OCI-LY1 (cell line): ENCODE results near the gene GBX2.

Experiments used
- H2AFZ ChIP-seq: fragments of 200-600 bp; sonication (generic), shearing (Covaris generic); 2 replicates; pipeline ENCODE4 v1.6.0; 2014; ENCODE audit warnings: antibody characterized with exemption, mild to moderate bottlenecking, low read length
- H3F3A ChIP-seq: fragments of 200-600 bp; sonication (generic), shearing (Covaris generic); 2 replicates; pipeline ENCODE4 v1.6.0; 2014; ENCODE audit warnings: mild to moderate bottlenecking, antibody characterized with exemption, low read length, moderate library complexity; ENCODE audit not compliant: insufficient read depth
- H3K27ac ChIP-seq: fragments of 200-600 bp; sonication (generic); 2 replicates; pipeline ENCODE4 v1.5.1; 2014; ENCODE audit warnings: low read length, mixed run types, mild to moderate bottlenecking, low read depth; ENCODE audit not compliant: poor library complexity, severe bottlenecking
- H3K27me3 ChIP-seq: fragments of 200-600 bp; sonication (generic); 2 replicates; pipeline ENCODE4 v1.6.0; 2014; ENCODE audit warnings: antibody characterized with exemption, mild to moderate bottlenecking, low read length, moderate library complexity; ENCODE audit not compliant: insufficient read depth
- H3K36me3 ChIP-seq: fragments of 200-600 bp; sonication (generic); 2 replicates; pipeline ENCODE4 v1.6.1; 2014; ENCODE audit warnings: mild to moderate bottlenecking, antibody characterized with exemption, low read length, moderate library complexity, mixed read lengths; ENCODE audit not compliant: insufficient read depth
- H3K4me1 ChIP-seq: fragments of 200-600 bp; sonication (generic); 2 replicates; pipeline ENCODE4 v1.5.1; 2014; ENCODE audit warnings: mild to moderate bottlenecking, low read length, moderate library complexity; ENCODE audit not compliant: insufficient read depth, severe bottlenecking
- H3K4me2 ChIP-seq: fragments of 200-600 bp; sonication (generic), shearing (Covaris generic); 2 replicates; pipeline ENCODE4 v1.6.1; 2014; ENCODE audit warnings: low read length
- H3K4me3 ChIP-seq: fragments of 200-600 bp; sonication (generic); 2 replicates; pipeline ENCODE4 v1.5.1; 2014; ENCODE audit warnings: low read length, low read depth, mild to moderate bottlenecking, mixed read lengths; ENCODE audit not compliant: poor library complexity, severe bottlenecking
- H3K79me2 ChIP-seq: fragments of 200-600 bp; shearing (Covaris generic); 2 replicates; pipeline ENCODE4 v1.6.1; 2016; ENCODE audit warnings: mixed run types, low read length, mixed read lengths; ENCODE audit not compliant: insufficient read depth
- H3K9ac ChIP-seq: fragments of 200-600 bp; sonication (generic), shearing (Covaris generic); 2 replicates; pipeline ENCODE4 v1.6.1; 2014; ENCODE audit warnings: mild to moderate bottlenecking, low read length, mixed read lengths
- H3K9me2 ChIP-seq: fragments of 200-600 bp; sonication (generic), shearing (Covaris generic); 2 replicates; pipeline ENCODE4 v1.6.1; 2014; ENCODE audit warnings: low read depth, mild to moderate bottlenecking, low read length, mixed read lengths
- H3K9me3 ChIP-seq: fragments of 200-600 bp; shearing (Covaris generic); 2 replicates; pipeline ENCODE4 v1.6.1; 2014; ENCODE audit warnings: low read length, mixed read lengths
- H4K20me1 ChIP-seq: fragments of 200-600 bp; sonication (generic), shearing (Covaris generic); 2 replicates; pipeline ENCODE4 v1.6.0; 2016; ENCODE audit warnings: mild to moderate bottlenecking, low read length; ENCODE audit not compliant: insufficient read depth
- EZH2 ChIP-seq: fragments of 200-600 bp; sonication (generic), shearing (Covaris generic); IDR thresholded peaks from 2 replicates; pipeline ENCODE4 v1.8.0; 2017; ENCODE audit warnings: borderline replicate concordance, mixed run types, mild to moderate bottlenecking, antibody characterized with exemption, low read length, moderate library complexity, mixed read lengths
- TF ChIP-seq, protein P1 (sequence below): fragments of 200-600 bp; sonication (generic), shearing (Covaris generic); IDR thresholded peaks from 2 replicates; pipeline ENCODE4 v1.5.1; 2017; ENCODE audit warnings: mild to moderate bottlenecking, antibody characterized with exemption, low read length, moderate library complexity, mixed read lengths

Gene GBX2

DNA sequence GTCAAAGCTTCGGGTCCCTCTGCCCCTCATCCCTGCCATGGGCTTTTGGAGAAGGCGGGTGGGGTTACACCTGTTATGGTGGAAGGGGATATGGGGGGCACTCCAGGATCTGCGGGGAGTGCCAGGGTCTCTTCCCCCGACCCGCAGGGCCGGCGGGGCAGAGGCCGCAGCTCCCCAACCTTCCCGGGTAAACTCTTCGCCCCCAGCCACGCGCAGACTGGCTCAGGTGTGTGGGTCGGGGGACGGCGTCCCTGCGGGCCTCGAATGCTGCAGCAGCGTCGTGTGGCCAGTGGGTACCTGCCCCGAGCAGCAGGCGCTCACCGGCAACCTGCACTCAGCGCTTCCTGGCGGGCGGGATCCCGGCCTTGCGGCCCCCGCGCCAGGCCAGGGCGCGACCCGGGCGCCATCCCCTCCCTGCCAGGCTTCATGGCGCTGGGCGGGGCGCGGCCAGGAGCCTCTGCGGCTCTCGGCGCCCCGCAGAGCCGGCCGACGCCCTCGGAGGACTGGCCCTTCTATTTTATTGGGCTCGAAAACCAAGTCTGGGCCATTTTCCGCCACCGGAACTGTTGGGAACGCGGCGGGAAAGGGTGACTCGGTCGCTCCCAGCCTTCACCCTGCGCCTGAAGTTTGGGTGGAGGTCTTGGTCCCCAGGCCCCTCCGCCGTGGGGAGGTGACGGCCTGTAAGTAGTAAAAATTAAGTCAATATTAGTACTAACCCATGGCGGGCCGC lies 4.5 kb downstream of the GBX2 start:
- Histone ChIP-seq H3K36me3 (no peaks in the 10 kb centered on the region), H3K4me3 (no peak overlapping the region), H2AFZ (no peak overlapping the region), H3K4me2 (no peak overlapping the region), H3F3A (no peaks in the 10 kb centered on the region), H3K9ac (no peak overlapping the region), H3K27me3 (no peaks in the 10 kb centered on the region), H4K20me1 (no peaks in the 10 kb centered on the region), H3K9me2 (no peaks in the 10 kb centered on the region), H3K27ac (no peak overlapping the region), H3K79me2 (no peaks in the 10 kb centered on the region), H3K4me1 (no peaks in the 10 kb centered on the region), H3K9me3 (no peaks in the 10 kb centered on the region)
- TF ChIP-seq, protein P1, sequence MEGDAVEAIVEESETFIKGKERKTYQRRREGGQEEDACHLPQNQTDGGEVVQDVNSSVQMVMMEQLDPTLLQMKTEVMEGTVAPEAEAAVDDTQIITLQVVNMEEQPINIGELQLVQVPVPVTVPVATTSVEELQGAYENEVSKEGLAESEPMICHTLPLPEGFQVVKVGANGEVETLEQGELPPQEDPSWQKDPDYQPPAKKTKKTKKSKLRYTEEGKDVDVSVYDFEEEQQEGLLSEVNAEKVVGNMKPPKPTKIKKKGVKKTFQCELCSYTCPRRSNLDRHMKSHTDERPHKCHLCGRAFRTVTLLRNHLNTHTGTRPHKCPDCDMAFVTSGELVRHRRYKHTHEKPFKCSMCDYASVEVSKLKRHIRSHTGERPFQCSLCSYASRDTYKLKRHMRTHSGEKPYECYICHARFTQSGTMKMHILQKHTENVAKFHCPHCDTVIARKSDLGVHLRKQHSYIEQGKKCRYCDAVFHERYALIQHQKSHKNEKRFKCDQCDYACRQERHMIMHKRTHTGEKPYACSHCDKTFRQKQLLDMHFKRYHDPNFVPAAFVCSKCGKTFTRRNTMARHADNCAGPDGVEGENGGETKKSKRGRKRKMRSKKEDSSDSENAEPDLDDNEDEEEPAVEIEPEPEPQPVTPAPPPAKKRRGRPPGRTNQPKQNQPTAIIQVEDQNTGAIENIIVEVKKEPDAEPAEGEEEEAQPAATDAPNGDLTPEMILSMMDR = no peak
- TF ChIP-seq EZH2 = no peak

DNA sequence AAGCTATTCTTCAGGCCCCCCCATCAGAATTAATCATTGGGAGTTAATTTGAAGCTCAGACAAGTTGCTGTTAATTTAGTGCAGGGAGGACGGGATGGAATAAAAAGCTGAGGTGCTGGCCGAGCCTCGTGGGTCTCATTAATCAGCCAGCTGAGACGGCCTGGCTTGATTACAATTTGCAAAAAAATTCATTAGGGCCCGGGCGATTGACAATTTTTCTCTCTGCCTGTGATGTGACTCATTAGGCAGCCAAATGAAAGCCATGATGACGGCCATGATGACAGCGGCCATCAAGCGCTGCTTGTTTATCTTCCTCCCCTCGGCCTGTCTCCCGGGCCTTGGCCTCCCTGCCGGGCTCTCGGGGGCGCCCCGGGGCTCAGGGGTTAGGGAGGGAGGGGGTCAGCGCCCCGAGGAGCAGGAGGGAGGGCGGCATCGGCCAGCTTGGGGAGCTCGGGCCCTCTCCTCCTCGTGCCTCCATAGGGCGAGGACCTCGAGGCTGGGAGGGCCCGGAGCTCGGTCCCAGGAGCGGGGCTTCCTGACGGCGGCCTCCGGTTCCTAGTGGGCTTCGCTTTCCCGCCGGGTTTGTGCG lies 5.2 kb downstream of the GBX2 start:
- Histone ChIP-seq H3K9me2 (no peaks in the 10 kb centered on the region), H3K27ac (no peak overlapping the region), H3K79me2 (no peaks in the 10 kb centered on the region), H3K9ac (no peak overlapping the region), H3K4me3 (no peak overlapping the region), H4K20me1 (no peaks in the 10 kb centered on the region), H3K9me3 (no peaks in the 10 kb centered on the region), H3K4me1 (no peaks in the 10 kb centered on the region), H3K4me2 (no peak overlapping the region), H3K36me3 (no peaks in the 10 kb centered on the region), H2AFZ (no peak overlapping the region), H3K27me3 (no peaks in the 10 kb centered on the region), H3F3A (no peaks in the 10 kb centered on the region)
- TF ChIP-seq, protein P1 = no peak
- no peak for TF ChIP-seq EZH2

DNA sequence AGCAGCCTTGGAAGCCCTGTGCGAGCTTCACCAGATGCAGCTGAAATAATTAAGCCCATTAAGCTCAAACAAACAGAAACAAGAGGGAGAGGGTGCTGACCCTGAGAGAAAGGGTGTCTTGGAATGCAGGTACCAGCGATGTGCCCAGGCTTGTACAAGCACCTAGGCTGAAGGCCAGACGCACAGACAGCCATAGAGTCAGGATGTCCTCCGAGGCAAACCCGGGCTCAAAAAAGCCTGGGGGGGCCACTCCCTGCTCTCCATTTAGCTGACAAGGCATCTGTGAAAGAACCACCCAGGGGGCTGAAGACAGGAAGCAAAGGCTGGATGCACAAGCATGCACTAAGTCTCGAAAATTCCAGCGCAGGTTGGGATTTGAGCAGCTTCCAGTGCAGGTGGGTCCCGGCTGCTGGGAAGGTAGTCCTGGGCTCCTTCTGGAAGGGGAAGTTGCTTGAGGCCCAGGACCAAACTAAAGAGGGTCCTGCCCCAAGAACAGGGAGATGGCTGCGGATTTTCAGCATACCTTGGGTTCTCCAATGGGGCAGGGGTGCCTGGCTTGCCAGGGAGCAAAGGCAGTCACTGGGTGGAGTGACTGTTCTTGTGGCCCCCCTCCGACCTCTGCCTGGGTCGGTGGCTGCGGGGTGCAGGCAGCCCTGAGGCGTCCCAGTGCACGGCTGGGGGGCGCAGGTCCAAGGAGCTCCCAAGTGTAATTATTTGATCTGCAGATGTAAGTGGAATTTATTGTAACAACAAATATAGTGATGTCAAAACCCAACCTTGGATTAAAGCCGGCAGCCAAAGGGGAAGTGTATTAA lies 5.9 kb downstream of the GBX2 start:
- Histone ChIP-seq H3K9ac (no peak overlapping the region), H3K4me2 (no peak overlapping the region)

More for the DNA sequence above, 5.9 kb downstream of the GBX2 start:
- H3K27ac ChIP-seq = no peak overlapping the region
- H3K4me1 ChIP-seq = no peaks in the 10 kb centered on the region
- H3K4me3 ChIP-seq = no peak overlapping the region
- H3K27me3 ChIP-seq = no peaks in the 10 kb centered on the region
- H2AFZ ChIP-seq = no peak overlapping the region
- H3K9me3 ChIP-seq = no peaks in the 10 kb centered on the region
- H4K20me1 ChIP-seq = no peaks in the 10 kb centered on the region
- TF ChIP-seq EZH2 = no peak
- TF ChIP-seq, protein P1 = no peak
- no peaks in the 10 kb centered on the region for H3F3A ChIP-seq
- H3K36me3 ChIP-seq = no peaks in the 10 kb centered on the region
- H3K79me2 ChIP-seq = no peaks in the 10 kb centered on the region
- no peaks in the 10 kb centered on the region for H3K9me2 ChIP-seq
